Panc1 (cell line): ENCODE results near the gene IQGAP1. TPM values are rescaled to one million over a fixed set of nuclear protein-coding genes. Genes with fewer than 3 reads are reported as not detected.
"Not testable (repeated sequence)": the region's sequence is repeated elsewhere in the genome, so short reads cannot be mapped to it uniquely, and the experiment has no call there.

ENCODE experiments used
- ATAC-seq: fragments of 200-7000 bp; cut with Tn5 transposase; 2 replicates; pipeline ENCODE4 v1.9.1; 2020; ENCODE audit warnings: mild to moderate bottlenecking, moderate library complexity
- BruUV-seq: library from RNA; stranded (reverse); fragments of 400-500 nt; replicated peaks from 2 replicates; lab custom pipeline; 2021; lab: Mats Ljungman, UMichigan
- CTCF ChIA-PET: fragments of 300-600 bp; sonication (Branson Sonifier 250); formaldehyde crosslinking; loops from one replicate; lab custom pipeline; 2022; ENCODE audit warnings: antibody characterized with exemption; lab: Charles Lee
- POLR2A ChIA-PET: fragments of 300-600 bp; sonication (Branson Sonifier 250); formaldehyde crosslinking; loops from one replicate; lab custom pipeline; 2022; ENCODE audit warnings: antibody characterized with exemption; lab: Charles Lee
- DNase-seq: peaks from one replicate; pipeline ENCODE4 v3.0.0-alpha.2; 2010; ENCODE audit warnings: low read depth, low spot score
- H3K27ac ChIP-seq: 2 replicates; pipeline ENCODE4 v1.5.1; 2011; ENCODE audit warnings: mild to moderate bottlenecking, low read length, inconsistent platforms
- H3K27me3 ChIP-seq: fragments of 200-500 bp; sonication (Bioruptor generic); 2 replicates; pipeline ENCODE4 v1.6.0; 2014; ENCODE audit warnings: low read length, inconsistent platforms; ENCODE audit not compliant: control insufficient read depth, insufficient read depth
- H3K36me3 ChIP-seq: fragments of 200-500 bp; sonication (Bioruptor generic); 2 replicates; pipeline ENCODE4 v1.5.1; 2014; ENCODE audit warnings: inconsistent platforms, mild to moderate bottlenecking, low read length, moderate library complexity; ENCODE audit not compliant: control insufficient read depth, insufficient read depth
- H3K4me1 ChIP-seq: 2 replicates; pipeline ENCODE4 v1.5.1; 2011; ENCODE audit warnings: inconsistent platforms, mild to moderate bottlenecking, low read length, moderate library complexity; ENCODE audit not compliant: control insufficient read depth, insufficient read depth
- H3K4me3 ChIP-seq, 2 experiments: 2 replicates each; pipeline ENCODE4 v1.5.1; 2011 to 2012; ENCODE audit warnings: low read depth in 2 of 2, low read length in 2 of 2, mild to moderate bottlenecking in 2 of 2, inconsistent platforms in 1 of 2, moderate library complexity in 1 of 2
- H3K9me3 ChIP-seq: fragments of 200-500 bp; sonication (Bioruptor generic); 2 replicates; pipeline ENCODE4 v1.5.1; 2014; ENCODE audit warnings: low read depth, mild to moderate bottlenecking, inconsistent platforms, low read length, moderate library complexity; ENCODE audit not compliant: control insufficient read depth, insufficient read depth
- POLR2AphosphoS5 ChIP-seq: IDR thresholded peaks from 2 replicates; pipeline ENCODE4 v1.6.1; 2012; ENCODE audit warnings: mild to moderate bottlenecking, low read depth, low read length, moderate library complexity
- REST ChIP-seq, 2 experiments: IDR thresholded peaks; 2 replicates each; pipeline ENCODE4 v1.6.1; 2011 to 2012; ENCODE audit warnings: low read depth in 2 of 2, control low read depth in 1 of 2, low read length in 1 of 2, mild to moderate bottlenecking in 1 of 2, moderate library complexity in 1 of 2; ENCODE audit not compliant: insufficient read depth in 1 of 2
- SIN3A ChIP-seq: IDR thresholded peaks from 2 replicates; pipeline ENCODE4 v1.6.1; 2012; ENCODE audit warnings: low read depth, mild to moderate bottlenecking, low read length, moderate library complexity, borderline replicate concordance; ENCODE audit not compliant: insufficient read depth
- TCF7L2 ChIP-seq: IDR thresholded peaks from 2 replicates; pipeline ENCODE4 v1.6.1; 2011; ENCODE audit warnings: mild to moderate bottlenecking, low read depth, low read length, inconsistent platforms
- in situ Hi-C: cut with HindIII; loops from 2 replicates; pipeline ENCODE4 v1.10.0; 2016; ENCODE audit warnings: low sequenced_read_pairs, low pct_unique_long_range_greater_than_20kb
- intact Hi-C: fragments of 100-400 bp; cut with micrococcal nuclease; formaldehyde crosslinking; loops from one replicate; pipeline ENCODE4 v1.10.0; 2022; ENCODE audit not compliant: unreplicated experiment
- total RNA-seq: library from RNA; stranded (reverse); gene quantifications from one replicate; pipeline ENCODE4 v1.2.1, GENCODE V29; 2021; ENCODE audit not compliant: unreplicated experiment
- TF ChIP-seq, protein P1 (sequence below): fragments of 450-650 bp; IDR thresholded peaks from 2 replicates; pipeline ENCODE4 v1.5.1; 2017; ENCODE audit warnings: mild to moderate bottlenecking

IQGAP1 gene
- total RNA-seq, 1 experiment from 2014 or later = 228 TPM

GRCh38 chr15:90407871-90408317, 19.9 kb downstream of the IQGAP1 start:
- H3K4me1 ChIP-seq = peaks cover 64% of the 10 kb centered on the region
- POLR2A ChIA-PET = no interaction called here
- H3K27ac ChIP-seq = peak overlapping the region; percentile 98
- H3K27me3 ChIP-seq = no peaks in the 10 kb centered on the region
- no peak for TF ChIP-seq REST (IDR thresholded peaks at IDR 0.05; ENCODE audit: insufficient read depth in 1 of 2, low read depth in 2 of 2, low read length in 1 of 2)
- TF ChIP-seq SIN3A = no peak
- TF ChIP-seq, protein P1, sequence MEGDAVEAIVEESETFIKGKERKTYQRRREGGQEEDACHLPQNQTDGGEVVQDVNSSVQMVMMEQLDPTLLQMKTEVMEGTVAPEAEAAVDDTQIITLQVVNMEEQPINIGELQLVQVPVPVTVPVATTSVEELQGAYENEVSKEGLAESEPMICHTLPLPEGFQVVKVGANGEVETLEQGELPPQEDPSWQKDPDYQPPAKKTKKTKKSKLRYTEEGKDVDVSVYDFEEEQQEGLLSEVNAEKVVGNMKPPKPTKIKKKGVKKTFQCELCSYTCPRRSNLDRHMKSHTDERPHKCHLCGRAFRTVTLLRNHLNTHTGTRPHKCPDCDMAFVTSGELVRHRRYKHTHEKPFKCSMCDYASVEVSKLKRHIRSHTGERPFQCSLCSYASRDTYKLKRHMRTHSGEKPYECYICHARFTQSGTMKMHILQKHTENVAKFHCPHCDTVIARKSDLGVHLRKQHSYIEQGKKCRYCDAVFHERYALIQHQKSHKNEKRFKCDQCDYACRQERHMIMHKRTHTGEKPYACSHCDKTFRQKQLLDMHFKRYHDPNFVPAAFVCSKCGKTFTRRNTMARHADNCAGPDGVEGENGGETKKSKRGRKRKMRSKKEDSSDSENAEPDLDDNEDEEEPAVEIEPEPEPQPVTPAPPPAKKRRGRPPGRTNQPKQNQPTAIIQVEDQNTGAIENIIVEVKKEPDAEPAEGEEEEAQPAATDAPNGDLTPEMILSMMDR = no peak
- TF ChIP-seq TCF7L2 = no peak
- no peak for TF ChIP-seq POLR2AphosphoS5
- CTCF ChIA-PET = no interaction called here
- no peak overlapping the region for H3K4me3 ChIP-seq
- no peaks in the 10 kb centered on the region for H3K9me3 ChIP-seq
- no TSS peak for BruUV-seq
- ATAC-seq (peak; percentile 25; the same call in 1 of the 2 replicates), DNase-seq (no peak)
- in situ Hi-C loops = no loop called here
- no peaks in the 10 kb centered on the region; the same call in 1 of the 2 replicates for H3K36me3 ChIP-seq
- intact Hi-C loops = no loop called here

DNA sequence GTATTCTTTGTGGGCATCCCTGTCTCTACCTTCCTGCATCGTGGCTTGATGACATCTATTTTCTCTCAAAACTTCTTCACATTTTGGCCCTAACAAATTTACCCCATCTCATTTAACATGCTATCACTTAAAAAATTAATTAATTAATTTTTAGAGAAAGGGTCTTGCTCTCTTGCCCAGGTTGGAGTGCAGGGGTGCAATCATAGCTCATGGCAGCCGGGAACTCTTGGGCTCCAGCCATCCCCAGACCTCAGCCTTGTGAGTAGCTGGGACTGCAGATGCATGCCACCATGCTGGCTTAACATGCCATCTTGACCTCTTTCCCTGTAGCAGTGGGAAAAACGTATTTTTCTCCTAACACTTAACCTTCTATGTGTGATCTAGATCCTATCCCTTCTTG, 20.6 kb downstream of the IQGAP1 start:
- no peaks in the 10 kb centered on the region; the same call in 1 of the 2 replicates for H3K36me3 ChIP-seq
- no TSS peak for BruUV-seq
- H3K4me3 ChIP-seq = no peak overlapping the region
- no peaks in the 10 kb centered on the region for H3K9me3 ChIP-seq
- DNase-seq (no peak), ATAC-seq (no peak)
- ChIA-PET CTCF (no interaction called here), POLR2A (no interaction called here)
- H3K27ac ChIP-seq = peak overlapping the region; percentile 98; the same call in 1 of the 2 replicates
- no peaks in the 10 kb centered on the region for H3K27me3 ChIP-seq
- TF ChIP-seq SIN3A (no peak), TCF7L2 (no peak), POLR2AphosphoS5 (no peak), REST (IDR thresholded peaks at IDR 0.05; ENCODE audit: insufficient read depth in 1 of 2, low read depth in 2 of 2, low read length in 1 of 2) (no peak)
- TF ChIP-seq, protein P1 = no peak
- intact Hi-C loops (no loop called here), in situ Hi-C loops (no loop called here)
- peaks cover 65% of the 10 kb centered on the region for H3K4me1 ChIP-seq

GRCh38 chr15:90409587-90409986, 21.5 kb downstream of the IQGAP1 start:
- ATAC-seq, H3K9me3 ChIP-seq, intact Hi-C loops, CTCF ChIA-PET, DNase-seq, in situ Hi-C loops, POLR2A ChIA-PET, H3K36me3 ChIP-seq, H3K27me3 ChIP-seq, H3K4me3 ChIP-seq, BruUV-seq, H3K27ac ChIP-seq: not testable (repeated sequence)
- peaks cover 68% of the 10 kb centered on the region for H3K4me1 ChIP-seq
